Endothelial cell of umbilical vein (primary cell): Measurements from ENCODE around the gene KRTAP13-4. TPM values are rescaled to one million over a fixed set of nuclear protein-coding genes. Genes with fewer than 3 reads are reported as not detected.

ENCODE experiments used
- BruUV-seq: library from RNA; stranded (reverse); fragments of 400-500 nt; replicated peaks from 2 replicates; lab custom pipeline; 2021; lab: Mats Ljungman, UMichigan
- CTCF ChIA-PET: fragments of 300-600, 350-600 bp; sonication (Branson Sonifier 250); formaldehyde crosslinking; loops from one replicate; lab custom pipeline; 2021; ENCODE audit warnings: antibody characterized with exemption, inconsistent platforms; lab: Charles Lee
- POLR2A ChIA-PET: fragments of 300-600, 350-600 bp; sonication (Branson Sonifier 250); formaldehyde crosslinking; loops from one replicate; lab custom pipeline; 2021; ENCODE audit warnings: antibody characterized with exemption, inconsistent platforms; lab: Charles Lee
- DNase-seq: peaks from one replicate; pipeline ENCODE4 v3.0.0-alpha.2; 2011; ENCODE audit warnings: low read depth, low spot score
- FAIRE-seq: peaks from 2 replicates; lab custom pipeline; 2011; peaks lifted over from hg19 to GRCh38; lab: Jason Lieb, UNC
- H2AFZ ChIP-seq: 2 replicates; pipeline ENCODE4 v1.6.0; 2012; ENCODE audit warnings: low read depth, low read length, control low read depth, inconsistent platforms
- H3K27ac ChIP-seq: 2 replicates; pipeline ENCODE4 v1.5.1; 2011; ENCODE audit warnings: low read depth, mild to moderate bottlenecking, control low read depth, low read length, moderate library complexity; ENCODE audit not compliant: insufficient read depth
- H3K27me3 ChIP-seq, 2 experiments: 2 replicates each; pipeline versions ENCODE4 v1.6.0 to v1.6.1; 2011; ENCODE audit warnings: low read length in 2 of 2, mixed read lengths in 1 of 2; ENCODE audit not compliant: control insufficient read depth in 2 of 2, insufficient read depth in 2 of 2
- H3K36me3 ChIP-seq, 2 experiments: 2 replicates in 1 of 2; 3 replicates in 1 of 2; pipeline ENCODE4 v1.5.1; 2011; ENCODE audit warnings: low read length in 2 of 2, mild to moderate bottlenecking in 1 of 2, moderate library complexity in 1 of 2; ENCODE audit not compliant: control insufficient read depth in 2 of 2, insufficient read depth in 2 of 2; ENCODE audit errors: extremely low read depth in 1 of 2
- H3K4me1 ChIP-seq: 3 replicates; pipeline ENCODE4 v1.5.1; 2011; ENCODE audit warnings: mild to moderate bottlenecking, low read length; ENCODE audit not compliant: control insufficient read depth, insufficient read depth; ENCODE audit errors: extremely low read depth
- H3K4me2 ChIP-seq: 2 replicates; pipeline ENCODE4 v1.6.1; 2011; ENCODE audit warnings: low read length, control low read depth, mixed read lengths; ENCODE audit not compliant: insufficient read depth
- H3K4me3 ChIP-seq, 3 experiments: fragments of 200-600 bp in 1 of 3; sonication (generic), shearing (Covaris generic) in 1 of 3; replicated peaks in 1 of 3; 2 replicates each; pipeline ENCODE4 v1.5.1; 2011 to 2016; ENCODE audit warnings: control low read depth in 3 of 3, low read length in 3 of 3, mild to moderate bottlenecking in 2 of 3, inconsistent platforms in 1 of 3, low read depth in 1 of 3, moderate library complexity in 1 of 3; ENCODE audit not compliant: insufficient read depth in 1 of 3
- H3K79me2 ChIP-seq: 2 replicates; pipeline ENCODE4 v1.6.0; 2012; ENCODE audit warnings: low read length, inconsistent platforms; ENCODE audit not compliant: control insufficient read depth, insufficient read depth
- H3K9ac ChIP-seq: replicated peaks from 2 replicates; pipeline ENCODE3; 2011; ENCODE audit warnings: low read length, control low read depth; ENCODE audit not compliant: insufficient read depth; ENCODE audit errors: extremely low read depth
- H3K9me1 ChIP-seq: replicated peaks from 3 replicates; pipeline ENCODE4 v1.6.0; 2011; ENCODE audit warnings: mild to moderate bottlenecking, low read length; ENCODE audit not compliant: control insufficient read depth, insufficient read depth; ENCODE audit errors: extremely low read depth
- H3K9me3 ChIP-seq: replicated peaks from 2 replicates; pipeline ENCODE4 v1.5.1; 2012; ENCODE audit warnings: low read length, inconsistent platforms; ENCODE audit not compliant: control insufficient read depth, insufficient read depth
- H4K20me1 ChIP-seq: replicated peaks from 2 replicates; pipeline ENCODE3; 2011; ENCODE audit warnings: mild to moderate bottlenecking, low read length; ENCODE audit not compliant: control insufficient read depth, insufficient read depth; ENCODE audit errors: extremely low read depth
- EZH2 ChIP-seq: IDR thresholded peaks from 2 replicates; pipeline ENCODE4 v1.6.1; 2012; ENCODE audit warnings: borderline replicate concordance, low read depth, mild to moderate bottlenecking, moderate library complexity, low read length, inconsistent platforms; ENCODE audit not compliant: severe bottlenecking
- FOS ChIP-seq: IDR thresholded peaks from 2 replicates; pipeline ENCODE4 v1.6.1; 2011; ENCODE audit warnings: mild to moderate bottlenecking, low read length, moderate library complexity, borderline replicate concordance; ENCODE audit not compliant: insufficient read depth
- GATA2 ChIP-seq: IDR thresholded peaks from 2 replicates; pipeline ENCODE4 v1.7.0; 2011; ENCODE audit warnings: low read depth, mild to moderate bottlenecking, moderate library complexity, mixed read lengths, low read length; ENCODE audit not compliant: insufficient read length, insufficient read depth
- JUN ChIP-seq: IDR thresholded peaks from 2 replicates; pipeline ENCODE4 v1.6.1; 2011; ENCODE audit warnings: borderline replicate concordance, low read depth; ENCODE audit not compliant: insufficient read length, insufficient read depth
- MYC ChIP-seq: IDR thresholded peaks from one replicate; pipeline ENCODE4 v1.6.1; 2011; ENCODE audit warnings: mild to moderate bottlenecking, low read depth, low read length
- POLR2A ChIP-seq: IDR thresholded peaks from 2 replicates; pipeline ENCODE4 v1.6.1; 2012; ENCODE audit warnings: low read depth, mild to moderate bottlenecking, control low read depth, low read length
- POLR2AphosphoS5 ChIP-seq: IDR thresholded peaks from 2 replicates; pipeline ENCODE4 v1.6.1; 2012; ENCODE audit warnings: low read depth, mild to moderate bottlenecking, control low read depth, low read length, moderate library complexity; ENCODE audit not compliant: insufficient read depth
- dilution Hi-C: fragments of 300-500 bp; cut with MboI; formaldehyde crosslinking; loops from one replicate; pipeline ENCODE4 v1.15.0; 2019; ENCODE audit warnings: low sequenced_read_pairs; ENCODE audit not compliant: extremely low pct_ligation_motif_present
- intact Hi-C: fragments of 100-400 bp; cut with micrococcal nuclease; formaldehyde crosslinking; loops from one replicate; pipeline ENCODE4 v1.10.0; 2022
- polyA plus RNA-seq, 4 experiments: library from polyadenylated mRNA; depleted of rRNA in 3 of 4; stranded (reverse) in 3 of 4; unstranded in 1 of 4; fragments of >200 nt; gene quantifications; 2 replicates each; pipeline versions ENCODE4 v1.2.1 to v1.2.3, GENCODE V29; 2011 to 2012; ENCODE audit warnings: missing spikeins in 1 of 4
- total RNA-seq: library from RNA; stranded (reverse); gene quantifications from 2 replicates; pipeline ENCODE4 v1.2.3, GENCODE V29; 2021
- TF ChIP-seq, protein P1 (sequence below), 2 donors: IDR thresholded peaks; 1 replicate in 1 of 2; 2 replicates in 1 of 2; pipeline ENCODE4 v1.5.1; 2011; ENCODE audit warnings: low read length in 2 of 2, mild to moderate bottlenecking in 2 of 2, moderate library complexity in 2 of 2, control low read depth in 1 of 2, inconsistent platforms in 1 of 2, low read depth in 1 of 2; ENCODE audit not compliant: insufficient read depth in 1 of 2; ENCODE audit errors: extremely low read depth in 1 of 2
- TF ChIP-seq, protein P2 (sequence below): IDR thresholded peaks from 2 replicates; pipeline ENCODE4 v1.6.1; 2011; ENCODE audit not compliant: insufficient read depth, insufficient read length

The KRTAP13-4 gene
- total and polyA plus RNA-seq, 2 donors (not counting 3 experiments of a cell fraction or from before 2014, with no cell fraction given): not detected

DNA sequence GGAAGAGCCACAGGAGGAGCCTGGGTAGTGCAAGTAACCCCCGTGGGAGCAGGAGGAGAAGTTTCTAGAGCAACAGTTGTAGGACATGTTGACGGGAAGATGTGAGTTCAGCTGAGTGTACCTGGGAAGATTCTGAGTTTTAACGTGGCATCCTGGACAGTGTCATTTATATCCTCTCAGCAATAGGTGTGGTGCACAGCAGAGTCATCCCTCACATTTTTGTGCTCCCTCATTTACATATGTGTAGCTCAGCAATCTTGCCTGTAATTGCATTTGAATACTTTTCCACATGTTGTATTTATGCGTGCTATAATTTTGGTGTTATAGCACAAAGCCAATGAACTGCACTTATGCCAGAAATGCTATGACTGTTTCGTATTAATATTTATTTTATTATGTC lies 4.2 kb upstream of the KRTAP13-4 start, which contains the start of gene KRTAP13-3:
TSS of gene KRTAP13-3 (minus strand) at position 101 of the 400 bp plus-strand sequence. CDS start at position 87, 14 bp downstream.
- TF ChIP-seq, protein P1, sequence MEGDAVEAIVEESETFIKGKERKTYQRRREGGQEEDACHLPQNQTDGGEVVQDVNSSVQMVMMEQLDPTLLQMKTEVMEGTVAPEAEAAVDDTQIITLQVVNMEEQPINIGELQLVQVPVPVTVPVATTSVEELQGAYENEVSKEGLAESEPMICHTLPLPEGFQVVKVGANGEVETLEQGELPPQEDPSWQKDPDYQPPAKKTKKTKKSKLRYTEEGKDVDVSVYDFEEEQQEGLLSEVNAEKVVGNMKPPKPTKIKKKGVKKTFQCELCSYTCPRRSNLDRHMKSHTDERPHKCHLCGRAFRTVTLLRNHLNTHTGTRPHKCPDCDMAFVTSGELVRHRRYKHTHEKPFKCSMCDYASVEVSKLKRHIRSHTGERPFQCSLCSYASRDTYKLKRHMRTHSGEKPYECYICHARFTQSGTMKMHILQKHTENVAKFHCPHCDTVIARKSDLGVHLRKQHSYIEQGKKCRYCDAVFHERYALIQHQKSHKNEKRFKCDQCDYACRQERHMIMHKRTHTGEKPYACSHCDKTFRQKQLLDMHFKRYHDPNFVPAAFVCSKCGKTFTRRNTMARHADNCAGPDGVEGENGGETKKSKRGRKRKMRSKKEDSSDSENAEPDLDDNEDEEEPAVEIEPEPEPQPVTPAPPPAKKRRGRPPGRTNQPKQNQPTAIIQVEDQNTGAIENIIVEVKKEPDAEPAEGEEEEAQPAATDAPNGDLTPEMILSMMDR (IDR thresholded peaks at IDR 0.05; ENCODE audit: extremely low read depth in 1 of 2, insufficient read depth in 1 of 2, low read depth in 1 of 2, low read length in 2 of 2): no peak
- no peak for TF ChIP-seq FOS
- TF ChIP-seq GATA2: no peak
- TF ChIP-seq POLR2AphosphoS5: no peak
- no peak for TF ChIP-seq POLR2A
- no peak for TF ChIP-seq JUN
- TF ChIP-seq, protein P2, sequence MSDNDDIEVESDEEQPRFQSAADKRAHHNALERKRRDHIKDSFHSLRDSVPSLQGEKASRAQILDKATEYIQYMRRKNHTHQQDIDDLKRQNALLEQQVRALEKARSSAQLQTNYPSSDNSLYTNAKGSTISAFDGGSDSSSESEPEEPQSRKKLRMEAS: no peak
- TF ChIP-seq MYC: no peak
- no peak for TF ChIP-seq EZH2
- no peaks in the 10 kb centered on the region for H3K36me3 ChIP-seq
- no peak within 1 kb of the TSS for H3K4me2 ChIP-seq
- H2AFZ ChIP-seq: no peak within 1 kb of the TSS
- FAIRE-seq (no peak), DNase-seq (no peak)
- no peaks in the 10 kb centered on the region for H3K9me3 ChIP-seq
- H4K20me1 ChIP-seq: no peaks in the 10 kb centered on the region
- dilution Hi-C loops (no loop called here), intact Hi-C loops (no loop called here)
- no peak within 1 kb of the TSS for H3K9ac ChIP-seq
- BruUV-seq: no TSS peak
- no peaks in the 10 kb centered on the region for H3K27me3 ChIP-seq
- H3K4me3 ChIP-seq: no peak within 1 kb of the TSS
- H3K27ac ChIP-seq: no peak within 1 kb of the TSS
- no peaks in the 10 kb centered on the region for H3K4me1 ChIP-seq
- H3K79me2 ChIP-seq: no peaks in the 10 kb centered on the region
- CTCF ChIA-PET: no interaction called here
- H3K9me1 ChIP-seq: no peaks in the 10 kb centered on the region
- POLR2A ChIA-PET: no interaction called here
